GM12864 (cell line): Measurements from ENCODE around the gene TMEM62.
"Not testable (repeated sequence)": the region's sequence is repeated elsewhere in the genome, so short reads cannot be mapped to it uniquely, and the experiment has no call there.

ENCODE experiments used
- DNase-seq: peaks from one replicate; pipeline ENCODE4 v3.0.0-alpha.2; 2011; ENCODE audit warnings: low read depth
- H3K4me3 ChIP-seq: 2 replicates; pipeline ENCODE4 v1.5.1; 2011; ENCODE audit warnings: mild to moderate bottlenecking, low read depth, low read length, control low read depth
- TF ChIP-seq, protein P1 (sequence below): IDR thresholded peaks from 2 replicates; pipeline ENCODE4 v1.5.1; 2011; ENCODE audit warnings: low read depth, mild to moderate bottlenecking, moderate library complexity, low read length, control low read depth, inconsistent platforms; ENCODE audit errors: missing control alignments

Gene TMEM62

DNA sequence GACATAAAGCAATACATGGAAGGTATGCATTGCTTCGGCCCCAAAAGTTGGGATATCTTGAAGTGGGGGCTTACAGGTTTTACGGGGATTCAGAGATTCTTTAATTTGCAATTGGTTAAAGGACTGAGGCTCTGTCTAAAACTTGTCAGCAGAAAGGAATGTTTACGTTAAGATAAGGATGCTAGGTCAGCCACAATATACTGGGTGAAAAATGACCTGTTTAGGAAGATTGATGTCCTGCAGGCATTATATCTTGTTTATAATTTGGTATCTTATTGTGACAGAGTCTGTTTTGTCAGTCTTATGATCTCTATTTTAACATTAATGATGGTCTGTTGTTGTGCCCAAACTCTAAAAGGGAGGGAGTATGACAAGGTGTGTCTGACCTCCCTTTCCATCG is 36.5 kb downstream of the TMEM62 start:
- no peak for DNase-seq

DNA sequence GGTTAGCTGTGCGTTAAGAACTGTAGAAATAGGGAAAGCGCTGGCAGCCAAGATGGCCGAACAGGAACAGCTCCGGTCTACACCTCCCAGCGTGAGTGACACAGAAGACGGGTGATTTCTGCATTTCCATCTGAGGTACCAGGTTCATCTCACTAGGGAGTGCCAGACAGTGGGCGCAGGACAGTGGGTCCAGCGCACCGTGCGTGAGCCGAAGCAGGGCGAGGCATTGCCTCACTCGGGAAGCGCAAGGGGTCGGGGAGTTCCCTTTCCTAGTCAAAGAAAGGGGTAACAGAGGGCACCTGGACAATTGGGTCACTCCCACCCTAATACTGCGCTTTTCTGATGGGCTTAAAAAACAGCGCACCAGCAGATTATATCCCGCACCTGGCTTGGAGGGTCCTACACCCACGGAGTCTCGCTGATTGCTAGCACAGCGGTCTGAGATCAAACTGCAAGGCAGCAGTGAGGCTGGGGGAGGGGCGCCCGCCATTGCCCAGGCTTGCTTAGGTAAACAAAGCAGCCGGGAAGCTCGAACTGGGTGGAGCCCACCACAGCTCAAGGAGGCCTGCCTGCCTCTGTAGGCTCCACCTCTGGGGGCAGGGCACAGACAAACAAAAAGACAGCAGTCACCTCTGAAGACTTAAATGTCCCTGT is 42.4 kb downstream of the TMEM62 start:
- H3K4me3 ChIP-seq = not testable (repeated sequence)

More for the DNA sequence above, 36.5 kb downstream of the TMEM62 start:
- no peak overlapping the region for H3K4me3 ChIP-seq
- TF ChIP-seq, protein P1, sequence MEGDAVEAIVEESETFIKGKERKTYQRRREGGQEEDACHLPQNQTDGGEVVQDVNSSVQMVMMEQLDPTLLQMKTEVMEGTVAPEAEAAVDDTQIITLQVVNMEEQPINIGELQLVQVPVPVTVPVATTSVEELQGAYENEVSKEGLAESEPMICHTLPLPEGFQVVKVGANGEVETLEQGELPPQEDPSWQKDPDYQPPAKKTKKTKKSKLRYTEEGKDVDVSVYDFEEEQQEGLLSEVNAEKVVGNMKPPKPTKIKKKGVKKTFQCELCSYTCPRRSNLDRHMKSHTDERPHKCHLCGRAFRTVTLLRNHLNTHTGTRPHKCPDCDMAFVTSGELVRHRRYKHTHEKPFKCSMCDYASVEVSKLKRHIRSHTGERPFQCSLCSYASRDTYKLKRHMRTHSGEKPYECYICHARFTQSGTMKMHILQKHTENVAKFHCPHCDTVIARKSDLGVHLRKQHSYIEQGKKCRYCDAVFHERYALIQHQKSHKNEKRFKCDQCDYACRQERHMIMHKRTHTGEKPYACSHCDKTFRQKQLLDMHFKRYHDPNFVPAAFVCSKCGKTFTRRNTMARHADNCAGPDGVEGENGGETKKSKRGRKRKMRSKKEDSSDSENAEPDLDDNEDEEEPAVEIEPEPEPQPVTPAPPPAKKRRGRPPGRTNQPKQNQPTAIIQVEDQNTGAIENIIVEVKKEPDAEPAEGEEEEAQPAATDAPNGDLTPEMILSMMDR = no peak

DNA sequence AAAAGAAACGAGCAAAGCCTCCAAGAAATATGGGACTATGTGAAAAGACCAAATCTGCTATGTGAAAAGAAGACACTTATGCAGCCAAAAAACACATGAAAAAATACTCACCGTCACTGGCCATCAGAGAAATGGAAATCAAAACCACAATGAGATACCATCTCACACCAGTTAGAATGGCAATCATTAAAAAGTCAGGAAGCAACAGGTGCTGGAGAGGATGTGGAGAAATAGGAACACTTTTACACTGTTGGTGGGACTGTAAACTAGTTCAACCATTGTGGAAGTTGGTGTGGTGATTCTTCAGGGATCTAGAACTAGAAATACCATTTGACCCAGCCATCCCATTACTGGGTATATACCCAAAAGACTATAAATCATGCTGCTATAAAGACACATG is 43.8 kb downstream of the TMEM62 start:
- not testable (repeated sequence) for DNase-seq, H3K4me3 ChIP-seq

More for the DNA sequence above, 42.4 kb downstream of the TMEM62 start:
- DNase-seq = not testable (repeated sequence)

DNA sequence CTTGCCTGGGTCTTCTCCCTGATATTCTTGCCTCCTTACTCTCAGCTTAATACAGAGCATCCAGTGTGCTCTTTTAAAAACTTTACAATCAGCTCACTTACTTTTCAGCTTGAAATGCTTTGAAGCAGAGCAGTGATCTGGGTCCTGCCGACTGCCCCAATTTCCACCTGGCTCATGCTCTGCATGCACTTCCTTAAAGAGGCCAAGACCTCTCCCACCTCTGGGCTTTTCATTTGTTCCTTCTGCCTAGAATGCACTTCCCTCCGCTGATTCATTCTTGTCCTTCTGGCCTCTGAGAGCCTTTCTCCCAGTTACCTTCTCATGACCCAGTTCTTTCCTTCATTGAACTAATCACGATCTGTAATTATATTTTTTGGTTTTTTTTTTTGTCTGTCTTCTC is 49.9 kb downstream of the TMEM62 start:
- TF ChIP-seq, protein P1 = no peak

DNA sequence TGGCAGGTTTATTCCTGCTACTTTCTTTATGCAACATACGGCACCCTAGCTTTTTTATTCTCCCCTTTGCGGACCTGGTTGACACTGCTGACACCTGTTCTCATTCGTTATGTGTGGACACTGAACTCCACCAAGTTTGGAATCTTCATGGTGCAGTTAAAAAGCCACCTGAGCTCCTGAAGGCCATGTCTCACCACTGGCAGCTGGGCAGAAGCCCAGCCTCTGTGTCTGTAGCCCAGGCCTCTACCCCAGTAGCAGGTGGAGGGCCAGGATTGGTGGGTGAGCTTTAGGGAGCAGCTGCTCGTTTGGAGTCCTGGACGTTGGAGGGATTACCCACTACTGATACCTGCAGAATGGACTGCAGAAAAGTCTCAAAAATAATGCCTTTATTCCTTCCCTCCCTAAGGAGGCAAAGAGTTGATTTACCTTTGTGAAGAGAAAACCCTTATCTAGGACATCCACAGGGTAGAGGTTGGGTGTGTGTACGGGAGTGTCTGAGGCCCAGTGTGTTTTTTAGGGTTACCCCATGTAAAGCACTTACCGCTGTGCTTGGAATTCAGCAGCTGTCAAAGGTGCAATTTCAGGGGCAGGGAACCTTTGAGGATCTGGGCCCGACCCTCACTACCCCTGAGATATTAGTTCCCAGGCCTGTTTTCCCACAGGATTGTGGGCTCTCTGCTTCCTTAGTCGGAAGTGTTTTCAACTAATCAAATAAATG is 51.2 kb downstream of the TMEM62 start:
- H3K4me3 ChIP-seq = no peak overlapping the region; the same call in 1 of the 2 replicates
- no peak for DNase-seq

More for the DNA sequence above, 49.9 kb downstream of the TMEM62 start:
- no peak for DNase-seq
- H3K4me3 ChIP-seq = no peak overlapping the region

DNA sequence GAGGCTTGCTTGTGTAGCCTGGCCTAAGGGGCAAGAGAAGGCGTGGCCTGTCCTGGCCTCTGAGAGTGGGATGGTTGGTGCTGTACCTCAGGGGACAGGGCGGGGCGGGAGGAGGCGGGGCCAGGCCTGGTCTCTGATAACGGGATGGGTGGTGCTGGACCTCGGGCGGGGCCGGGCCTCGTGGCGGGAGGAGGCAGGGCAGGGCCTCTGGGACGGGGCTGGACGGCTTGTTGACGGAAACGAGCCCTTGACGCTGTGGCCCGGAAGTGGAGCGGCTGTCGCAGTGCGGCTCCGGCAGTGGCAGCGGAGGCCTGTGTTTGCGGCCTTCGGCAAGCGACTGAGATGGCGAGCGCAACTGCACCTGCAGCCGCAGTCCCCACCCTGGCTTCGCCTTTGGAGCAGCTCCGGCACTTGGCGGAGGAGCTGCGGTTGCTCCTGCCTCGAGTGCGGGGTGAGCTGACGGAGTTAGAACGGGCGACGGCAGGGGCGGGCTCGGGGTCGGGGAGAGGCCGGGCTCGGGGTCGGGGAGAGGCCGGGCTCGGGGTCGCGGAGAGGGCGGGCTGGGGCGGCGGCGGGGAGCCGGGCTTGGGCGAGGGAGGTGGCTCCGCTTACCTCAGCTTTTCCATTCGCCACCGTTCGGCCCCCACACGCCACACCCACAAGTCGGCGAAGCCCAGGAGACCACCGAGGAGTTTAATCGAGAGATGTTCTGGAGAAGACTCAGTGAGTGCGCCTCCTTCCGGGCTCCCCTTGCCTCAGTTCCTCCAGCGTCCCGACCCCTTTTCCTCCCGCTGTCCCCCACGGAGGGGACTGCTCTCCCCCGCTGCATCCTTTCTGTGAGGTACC is 52.0 kb downstream of the TMEM62 start, which contains the start of gene CCNDBP1:
TSS of gene CCNDBP1 (plus strand) at position 247 of the 846 bp plus-strand sequence. CDS start at position 343, 96 bp downstream.
- peak within 1 kb of the TSS; percentile 70 for H3K4me3 ChIP-seq
- TF ChIP-seq, protein P1 = peak; percentile 57
- DNase-seq = peak; percentile 84

More for the DNA sequence above, 51.2 kb downstream of the TMEM62 start:
- TF ChIP-seq, protein P1 = no peak

DNA sequence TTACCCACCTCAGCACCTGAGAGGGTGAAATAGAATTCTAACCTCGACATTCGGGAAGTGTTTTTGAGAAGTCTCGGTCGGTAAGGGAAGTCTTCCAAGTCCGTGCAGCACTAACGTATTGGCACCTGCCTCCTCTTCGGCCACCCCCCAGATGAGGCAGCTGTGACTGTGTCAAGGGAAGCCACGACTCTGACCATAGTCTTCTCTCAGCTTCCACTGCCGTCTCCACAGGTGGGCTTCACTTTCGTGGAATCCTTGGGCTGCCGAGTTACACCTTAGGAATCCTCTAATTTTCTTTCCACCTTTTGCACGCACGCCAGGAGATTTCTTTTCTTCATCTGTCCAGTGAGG is 52.6 kb downstream of the TMEM62 start:
- TF ChIP-seq, protein P1 = no peak
- peak overlapping the region; percentile 70 for H3K4me3 ChIP-seq
- no peak for DNase-seq
